GM18867 (cell line): Measurements from ENCODE around the gene ACTN3.
"Not testable (repeated sequence)": the region's sequence is repeated elsewhere in the genome, so short reads cannot be mapped to it uniquely, and the experiment has no call there.

ENCODE experiments used
- ATAC-seq: cut with Tn5 transposase; IDR thresholded peaks from one replicate; pipeline ENCODE4 v1.9.1; 2021; ENCODE audit warnings: mild to moderate bottlenecking, moderate library complexity; ENCODE audit not compliant: unreplicated experiment

ACTN3 gene

DNA sequence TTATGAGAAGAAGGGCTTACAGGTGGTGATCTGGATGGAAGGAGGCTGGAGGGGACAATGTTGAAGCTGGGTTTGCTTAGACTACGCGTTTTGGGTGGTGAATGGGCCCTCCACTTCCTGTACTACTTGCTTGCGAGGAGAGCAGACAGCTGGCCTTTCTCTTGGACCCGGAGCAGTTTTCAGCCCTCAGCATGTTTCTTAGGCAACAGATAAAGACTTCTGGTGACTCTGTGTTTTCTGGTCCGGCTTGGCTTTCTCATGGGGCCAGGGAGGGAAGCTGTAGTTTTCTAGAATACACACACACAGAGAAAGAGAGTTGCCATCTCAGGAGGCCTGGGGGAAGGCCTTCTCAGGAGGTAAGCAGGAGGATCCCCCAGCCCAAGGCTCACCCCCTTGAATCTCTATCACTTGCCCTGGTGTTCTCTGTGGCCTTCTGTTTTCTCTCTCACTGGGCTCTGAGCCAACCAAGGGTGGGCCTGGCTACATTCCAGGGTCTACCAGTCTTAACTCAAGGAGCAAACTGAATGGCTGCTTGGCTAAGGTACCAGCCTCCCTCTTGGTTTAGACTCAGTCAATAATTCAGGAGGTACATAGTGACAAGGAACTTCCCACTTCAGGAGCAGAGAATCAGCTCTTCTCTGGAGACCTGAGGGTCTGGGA, 48.7 kb downstream of the ACTN3 start:
- no peak for ATAC-seq

DNA sequence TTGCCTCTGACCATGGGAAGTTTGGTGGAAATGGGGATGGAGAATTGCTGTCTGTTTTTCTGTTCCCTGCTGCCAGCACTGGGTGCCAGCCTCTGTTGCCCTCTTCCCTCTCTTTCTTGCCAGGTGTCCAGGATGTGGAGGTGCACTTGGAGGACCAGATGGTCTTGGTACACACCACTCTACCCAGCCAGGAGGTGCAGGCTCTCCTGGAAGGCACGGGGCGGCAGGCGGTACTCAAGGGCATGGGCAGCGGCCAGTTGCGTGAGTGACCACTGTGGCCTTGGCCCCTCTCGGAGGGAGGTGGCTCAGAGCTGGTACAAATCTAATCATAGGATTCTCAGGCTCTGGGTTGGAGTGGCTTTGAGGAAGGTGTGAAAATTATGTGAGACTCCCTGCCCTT, 52.3 kb downstream of the ACTN3 start:
- ATAC-seq = no peak

DNA sequence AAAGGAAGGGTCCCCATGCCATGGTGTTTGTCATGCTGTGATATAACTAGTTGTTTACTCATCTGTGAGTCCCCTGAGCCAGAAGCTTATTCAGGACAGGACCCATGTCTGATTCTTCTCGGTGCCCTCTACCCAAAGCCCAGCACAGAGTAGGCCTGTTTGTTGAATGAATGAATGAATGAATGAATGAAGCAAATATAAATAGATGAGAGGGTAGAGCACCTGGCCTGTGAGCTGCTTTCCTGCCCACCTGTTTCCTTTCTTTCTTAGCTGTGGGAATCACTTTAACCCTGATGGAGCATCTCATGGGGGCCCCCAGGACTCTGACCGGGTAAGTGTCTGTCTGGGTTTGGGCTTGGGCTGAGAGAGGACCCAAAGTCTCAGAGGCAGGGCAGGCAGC, 53.5 kb downstream of the ACTN3 start:
- no peak for ATAC-seq

DNA sequence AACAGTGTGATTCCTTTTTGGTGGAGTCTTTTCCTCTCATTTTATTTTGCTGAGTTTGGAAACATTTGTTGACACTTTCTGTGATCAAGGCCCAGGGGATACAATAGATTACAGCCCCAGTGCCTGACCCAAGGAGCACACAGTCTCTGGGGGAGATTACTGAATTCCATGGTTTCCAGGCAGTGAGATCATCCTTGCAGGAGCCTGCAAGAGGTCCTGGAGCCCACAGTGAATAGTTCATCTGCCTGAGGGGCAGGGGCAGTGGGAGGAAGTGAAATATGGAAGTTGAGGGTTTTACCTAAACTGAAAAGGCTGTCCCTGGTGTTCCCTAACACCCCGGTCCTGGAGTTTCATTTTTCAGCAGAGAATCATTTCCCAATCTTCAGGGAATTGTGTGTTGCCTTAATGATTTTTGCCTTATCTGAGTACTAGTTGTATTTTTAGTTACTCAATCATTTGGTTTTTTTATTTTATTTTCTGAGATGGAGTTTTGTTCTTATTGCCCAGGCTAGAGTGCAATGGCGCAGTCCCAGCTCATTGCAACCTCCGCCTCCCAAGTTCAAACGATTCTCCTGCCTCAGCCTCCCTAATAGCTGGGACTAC, 54.0 kb downstream of the ACTN3 start:
- no peak for ATAC-seq

DNA sequence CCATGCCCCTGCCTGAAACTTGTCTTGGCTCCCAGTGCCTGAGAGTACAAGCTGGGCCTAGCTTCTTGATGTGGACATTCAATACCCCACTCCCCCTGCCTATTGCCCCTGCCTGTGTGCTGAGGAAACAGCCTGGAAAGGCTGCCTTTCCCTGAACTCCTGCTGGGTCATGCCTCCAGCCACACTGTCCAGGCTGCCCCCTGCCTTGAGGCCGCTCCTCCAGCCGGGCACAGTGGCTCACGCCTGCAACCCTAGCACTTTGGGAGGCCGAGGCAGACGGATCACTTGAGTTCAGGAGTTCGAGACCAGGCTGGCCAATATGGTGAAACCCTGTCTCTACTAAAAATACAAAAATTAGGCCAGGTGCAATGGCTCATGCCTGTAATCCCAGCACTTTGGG, 56.4 kb downstream of the ACTN3 start:
- ATAC-seq = no peak

DNA sequence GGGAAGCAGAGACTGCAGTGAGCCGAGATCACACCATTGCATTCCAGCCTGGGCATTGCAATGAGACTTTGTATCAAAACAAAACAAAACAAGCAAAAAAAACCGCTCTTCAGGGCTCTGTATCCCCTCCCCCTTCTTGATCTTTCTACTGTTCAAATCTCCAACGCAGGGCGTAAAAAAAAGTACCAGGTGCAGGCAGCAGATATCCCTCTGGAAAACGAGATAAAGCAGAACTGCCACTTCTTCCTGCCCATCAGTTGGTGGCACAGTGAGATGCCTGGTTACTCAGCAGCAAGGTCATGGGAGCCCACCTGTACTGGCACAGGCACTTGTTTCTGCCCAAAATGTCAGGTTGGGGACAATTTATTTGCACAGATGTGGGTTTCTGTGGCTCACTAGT, 57.5 kb downstream of the ACTN3 start:
- ATAC-seq = no peak

DNA sequence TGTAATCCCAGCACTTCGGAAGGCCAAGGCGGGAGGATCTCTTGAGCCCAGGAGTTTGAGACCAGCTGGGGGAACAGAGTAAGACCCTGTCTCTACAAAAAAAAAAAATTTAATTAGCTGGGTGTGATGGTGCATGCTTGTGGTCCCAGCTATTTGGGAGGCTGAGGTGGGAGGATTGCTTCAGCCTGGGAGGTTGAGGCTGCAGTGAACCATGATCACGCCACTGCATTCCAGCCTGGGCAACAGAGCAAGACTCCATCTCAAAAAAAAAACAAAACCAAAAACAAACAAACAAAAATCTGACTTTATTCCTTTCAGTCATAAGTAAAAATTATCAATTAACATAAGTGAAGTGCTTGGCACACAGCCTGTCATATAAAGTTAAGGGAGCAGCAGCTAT, 59.9 kb downstream of the ACTN3 start:
- not testable (repeated sequence) for ATAC-seq

DNA sequence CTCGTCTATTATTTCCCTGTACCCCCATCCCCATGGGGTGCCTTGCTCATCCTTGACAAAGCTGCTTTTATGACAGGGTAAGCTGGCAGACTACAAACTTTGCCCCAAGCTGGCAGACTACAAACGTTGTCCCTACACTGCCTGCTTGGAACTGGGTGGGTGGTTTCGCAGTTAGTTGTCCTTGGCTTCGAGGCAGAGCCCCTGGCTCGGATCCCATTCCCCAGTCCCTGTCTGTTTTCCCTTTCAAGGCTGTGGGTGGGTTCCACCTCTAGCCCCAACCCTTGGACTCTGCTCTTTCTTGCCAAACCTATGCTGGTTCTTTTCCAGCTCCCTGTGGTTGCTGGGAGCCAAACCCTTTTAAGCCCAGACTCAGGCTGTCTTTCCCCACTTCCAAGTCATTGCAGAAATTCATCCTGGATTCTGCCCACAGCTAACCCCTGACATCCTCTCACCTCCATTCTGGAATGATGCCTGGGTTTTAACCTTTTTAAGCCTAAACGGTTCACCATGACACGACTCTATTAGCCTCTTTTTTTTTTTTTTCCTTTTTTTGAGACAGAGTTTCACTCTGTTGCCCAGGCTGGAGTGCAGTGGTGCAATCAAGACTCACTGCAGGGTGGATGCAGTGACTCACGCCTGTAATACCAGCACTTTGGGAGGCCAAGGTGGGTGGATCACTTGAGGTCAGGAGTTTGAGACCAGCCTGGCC, 60.6 kb downstream of the ACTN3 start:
- no peak for ATAC-seq

DNA sequence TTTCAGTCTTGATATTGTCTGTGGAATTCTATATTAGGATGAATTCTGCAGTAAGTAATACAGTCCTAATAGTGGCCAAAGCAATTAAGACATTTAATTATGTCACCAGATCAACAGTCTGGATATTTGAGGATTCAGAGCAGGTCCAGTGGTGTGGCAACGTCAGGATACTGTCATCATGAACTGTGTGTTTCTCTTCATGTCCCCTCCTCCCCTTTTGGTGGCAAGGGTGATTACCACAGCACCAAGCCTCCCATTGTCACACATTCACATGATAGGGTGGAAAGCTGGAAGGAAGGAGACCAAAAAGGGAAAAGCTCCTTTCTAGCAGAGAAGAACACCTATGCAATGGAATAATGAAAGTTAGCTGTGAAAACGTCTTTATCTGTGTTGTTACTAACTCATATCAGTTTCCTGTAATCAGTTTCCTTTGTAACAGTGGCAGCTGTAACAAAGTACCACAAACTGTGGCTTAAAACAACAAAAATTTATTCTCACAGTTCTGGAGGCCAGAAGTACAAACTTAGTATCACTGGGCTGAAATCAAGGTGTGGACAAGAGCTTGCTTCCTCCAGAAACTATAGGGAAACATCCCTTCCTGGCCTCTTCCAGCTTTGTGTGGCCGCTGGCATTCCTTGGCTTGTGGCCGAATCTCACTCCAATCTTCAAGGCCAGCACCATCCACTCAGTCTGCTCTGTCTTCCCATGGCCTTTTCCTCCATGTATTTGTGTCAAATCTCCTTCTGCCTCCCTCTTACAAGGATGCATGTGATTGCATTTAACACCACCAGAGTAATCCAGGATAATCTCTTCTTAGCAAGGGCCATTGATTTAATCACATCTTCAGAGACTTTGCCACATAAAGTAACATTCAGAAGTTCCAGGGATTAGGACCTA, 63.3 kb downstream of the ACTN3 start:
- ATAC-seq = no peak

DNA sequence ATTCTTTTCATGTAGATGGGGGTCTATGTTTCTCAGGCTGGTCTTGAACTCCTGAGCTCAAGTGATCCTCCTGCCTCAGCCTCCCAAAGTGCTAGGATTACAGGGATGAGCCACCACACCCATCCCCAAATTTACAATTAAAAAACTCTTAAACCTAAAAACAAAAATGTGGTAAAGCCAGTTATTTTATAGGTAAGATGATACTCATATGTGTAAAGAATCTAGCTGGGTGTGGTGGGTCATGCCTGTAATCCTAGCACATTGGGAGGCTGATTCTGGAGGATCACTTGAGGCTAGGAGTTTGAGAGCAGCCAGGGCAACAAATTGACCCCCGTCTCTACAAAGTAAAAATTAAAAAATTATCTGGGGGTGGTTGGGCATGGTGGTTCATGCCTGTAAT, 65.8 kb downstream of the ACTN3 start:
- ATAC-seq = no peak
